ENCODE data around the gene SLC22A16.

Gene SLC22A16

DNA sequence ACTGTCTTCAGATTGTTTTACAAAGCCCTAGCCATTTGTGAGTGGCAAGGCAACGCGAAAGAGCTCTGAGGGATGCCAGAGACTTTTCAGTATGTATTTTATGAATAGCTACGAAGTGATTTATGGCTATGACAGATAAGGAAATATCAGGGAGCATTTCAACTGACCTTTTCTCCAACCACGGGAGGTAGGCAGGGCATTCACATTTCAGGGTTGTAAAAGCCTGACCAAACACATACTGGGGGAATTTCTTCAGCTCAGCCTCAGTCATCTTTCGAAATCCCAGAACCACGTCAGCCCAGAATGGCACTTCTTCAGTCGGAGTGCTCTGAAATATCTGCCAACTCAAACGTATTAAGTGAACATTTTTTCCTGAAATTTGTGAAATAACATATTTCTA lies 71.8 kb downstream of the SLC22A16 start:
- DNase-seq (ENCODE audit: low read depth in 4 of 4, low spot score in 1 of 4), result no peak

DNA sequence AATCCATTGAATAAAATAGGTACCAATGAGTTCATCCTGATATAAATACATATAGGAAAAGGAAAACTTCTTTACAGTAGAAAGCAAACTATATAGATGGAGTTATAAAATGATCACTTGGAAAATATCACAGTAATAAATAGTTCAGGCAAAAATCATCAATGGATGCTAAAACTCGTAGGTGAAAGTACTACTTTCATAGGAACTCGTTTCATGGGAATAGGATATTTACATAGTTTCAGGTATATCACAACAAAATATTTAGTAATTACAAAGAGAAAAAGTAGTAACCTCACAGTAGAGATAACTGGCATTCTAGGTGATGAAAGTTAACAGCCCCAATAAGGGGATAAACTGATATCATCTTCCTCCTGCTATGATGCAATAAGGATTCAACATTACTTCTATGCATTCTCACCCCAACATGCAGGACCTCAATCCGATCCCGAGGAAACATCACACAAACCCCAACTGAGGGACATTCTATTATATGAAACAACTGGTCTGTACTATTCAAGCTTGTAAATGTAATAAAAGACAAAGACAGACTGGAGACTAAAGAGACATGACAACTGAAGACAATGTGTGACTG lies 74.7 kb downstream of the SLC22A16 start:
- no peak for DNase-seq (ENCODE audit: low read depth in 4 of 4, low spot score in 1 of 4)

DNA sequence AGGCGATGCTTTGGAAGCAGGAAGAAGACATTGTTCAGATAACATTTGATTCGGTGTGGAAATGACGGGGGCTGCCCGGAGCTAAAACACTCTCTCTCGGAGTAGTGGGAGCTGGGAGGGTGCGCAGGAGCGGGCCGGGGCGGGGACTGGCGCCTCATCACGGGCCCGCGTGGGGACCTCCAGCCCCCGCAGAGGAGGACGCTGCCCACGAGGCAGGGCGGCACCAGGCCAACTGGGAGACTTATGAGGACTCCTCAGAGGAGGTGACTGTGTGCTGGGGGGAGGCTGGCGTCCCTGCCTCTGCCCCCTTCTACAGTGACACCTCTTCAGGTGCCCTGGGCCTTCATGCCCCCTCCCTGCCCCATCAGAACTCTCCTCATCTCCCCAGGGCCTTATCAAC lies 76.2 kb downstream of the SLC22A16 start:
- no peak for DNase-seq (ENCODE audit: low read depth in 4 of 4, low spot score in 1 of 4)

DNA sequence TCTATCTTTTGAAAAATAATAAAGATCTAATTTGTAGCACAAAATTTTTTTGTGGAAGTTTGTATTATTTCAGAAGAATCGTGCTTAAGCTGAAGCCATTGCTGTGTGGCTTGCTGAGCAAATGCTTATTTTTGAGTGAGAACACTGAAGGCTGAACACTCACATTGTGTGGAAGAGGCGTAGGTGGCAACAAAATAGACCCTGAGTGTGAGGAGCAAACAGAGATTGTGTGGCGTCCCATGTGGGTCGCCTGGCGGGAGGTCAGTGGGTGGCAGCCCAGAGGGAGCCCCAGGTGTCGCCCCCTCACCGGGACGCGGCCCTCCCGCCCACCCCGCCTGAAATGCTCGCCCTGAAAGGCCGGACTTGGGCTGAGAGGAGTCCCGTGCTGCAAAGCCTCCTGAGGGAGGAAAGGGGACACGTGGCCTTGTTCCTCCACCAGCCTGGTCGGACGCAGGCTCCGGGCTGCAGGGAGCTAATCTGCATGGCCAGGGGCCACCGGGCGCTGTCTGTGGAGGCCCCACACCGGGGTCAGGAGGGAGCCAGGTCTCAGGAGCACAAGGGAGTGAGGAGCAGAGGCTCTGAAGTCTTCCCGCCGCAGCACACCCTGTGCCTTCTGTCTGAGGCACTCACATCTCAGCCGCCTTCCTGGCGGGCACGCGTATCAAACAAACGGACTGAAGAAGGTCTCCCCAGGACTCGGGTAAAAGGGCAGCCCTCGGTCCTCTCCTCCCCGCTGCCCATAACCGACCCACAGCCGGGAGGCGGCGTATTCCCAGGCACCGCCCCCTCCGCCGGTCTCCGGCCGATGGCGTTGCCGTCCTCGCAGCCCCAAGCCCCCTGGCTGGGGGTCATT lies 77.0 kb downstream of the SLC22A16 start:
- DNase-seq (ENCODE audit: low read depth in 4 of 4, low spot score in 1 of 4), result no peak

DNA sequence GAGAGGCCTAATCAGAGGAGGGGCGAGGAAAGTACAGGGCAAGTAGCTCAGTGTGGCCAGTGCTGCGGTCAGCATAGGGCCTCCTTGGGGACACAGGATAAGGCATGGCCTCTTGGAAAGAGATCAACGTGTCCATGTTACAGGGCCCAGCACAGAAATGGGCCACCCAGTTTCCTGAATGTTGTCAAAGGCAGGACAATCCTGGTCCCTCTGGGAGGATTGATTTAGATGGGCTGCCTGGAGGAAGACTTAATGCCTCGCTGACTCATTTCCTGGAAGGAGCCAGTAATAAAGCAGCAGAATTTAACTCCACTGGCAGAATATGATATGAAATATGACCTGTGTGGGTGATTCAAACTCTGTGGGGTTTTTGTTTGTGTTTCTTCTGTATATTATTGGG lies 77.6 kb downstream of the SLC22A16 start:
- no peak for DNase-seq (ENCODE audit: low read depth in 4 of 4, low spot score in 1 of 4)

DNA sequence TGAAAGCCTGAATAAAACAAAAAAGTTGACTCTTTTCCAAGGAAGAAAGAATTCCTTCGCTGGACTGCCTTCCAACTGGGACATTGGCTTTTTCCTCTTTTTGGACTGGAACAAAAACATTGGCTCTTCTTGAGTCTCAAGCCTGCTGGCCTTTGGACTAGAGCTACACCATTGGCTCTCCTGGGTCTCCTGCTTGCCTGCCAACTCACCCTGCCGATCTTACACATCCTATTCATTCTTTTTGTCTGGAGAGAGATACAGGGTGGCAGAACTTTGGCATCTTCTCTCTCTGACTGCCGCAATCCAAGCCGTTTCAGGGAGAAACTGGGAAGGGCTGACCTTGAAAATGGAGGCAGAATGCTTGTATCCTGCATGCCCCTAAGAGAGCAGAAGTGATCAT lies 81.2 kb downstream of the SLC22A16 start:
- no peak for DNase-seq (ENCODE audit: low read depth in 4 of 4, low spot score in 1 of 4)

DNA sequence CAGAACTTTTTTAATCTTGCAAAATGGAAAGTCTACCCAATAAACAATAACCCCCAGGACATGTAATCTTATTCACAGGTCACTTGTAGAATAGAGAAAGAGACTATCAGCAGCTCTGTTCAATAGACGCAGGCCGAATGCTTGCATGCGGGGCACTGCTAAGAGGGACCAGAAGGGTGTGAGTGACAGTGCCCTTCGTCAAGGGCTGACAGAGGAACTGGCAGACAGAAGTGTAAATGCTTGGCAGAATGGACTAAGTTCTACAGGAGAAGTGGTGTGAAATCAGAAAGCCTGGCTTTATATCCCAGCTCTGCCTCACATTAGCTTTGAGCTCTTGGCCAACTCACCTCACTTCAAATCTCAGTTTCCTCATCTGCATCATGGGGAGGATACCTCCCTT lies 82.0 kb downstream of the SLC22A16 start:
- DNase-seq (ENCODE audit: low read depth in 4 of 4, low spot score in 1 of 4), result no peak

DNA sequence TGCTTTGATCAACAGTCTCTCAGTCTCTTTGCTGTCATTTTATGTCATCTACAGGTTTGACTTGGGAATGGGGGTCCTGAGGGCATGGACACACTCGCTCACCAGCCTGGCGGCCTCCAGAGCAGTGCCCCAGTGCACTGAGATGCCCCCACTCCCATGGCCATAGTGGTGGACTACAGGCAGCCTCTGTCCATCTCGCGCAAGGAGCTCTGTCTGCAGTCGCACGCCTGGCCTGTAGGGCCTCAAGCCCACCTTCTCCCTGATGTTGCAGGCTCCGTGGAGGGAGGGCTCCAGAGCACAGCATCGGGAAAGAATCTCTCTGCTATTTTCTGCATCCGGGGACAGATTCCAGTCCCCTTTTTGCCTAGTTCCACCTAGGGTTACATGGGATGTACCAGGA lies 83.7 kb downstream of the SLC22A16 start:
- no peak for DNase-seq (ENCODE audit: low read depth in 4 of 4, low spot score in 1 of 4)

DNA sequence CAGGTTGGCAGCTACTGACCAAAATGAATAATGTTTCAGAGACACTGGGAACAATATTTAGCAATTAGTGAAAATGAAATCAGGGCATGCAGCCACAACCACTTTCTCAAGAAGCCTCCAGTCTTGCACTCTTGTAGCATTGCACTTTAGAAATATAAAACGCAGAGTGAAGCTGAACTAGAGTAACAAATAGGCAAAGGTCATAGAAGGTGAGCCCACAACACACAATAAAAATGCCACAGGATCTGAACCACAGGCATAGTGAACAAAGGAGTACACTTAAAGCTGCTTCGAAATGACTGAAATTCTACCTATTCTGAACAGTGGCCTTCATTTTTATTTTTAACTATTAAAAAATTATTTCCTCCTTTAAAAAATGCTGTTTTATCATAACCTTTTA lies 86.0 kb downstream of the SLC22A16 start:
- DNase-seq (ENCODE audit: low read depth in 4 of 4, low spot score in 1 of 4), result no peak

DNA sequence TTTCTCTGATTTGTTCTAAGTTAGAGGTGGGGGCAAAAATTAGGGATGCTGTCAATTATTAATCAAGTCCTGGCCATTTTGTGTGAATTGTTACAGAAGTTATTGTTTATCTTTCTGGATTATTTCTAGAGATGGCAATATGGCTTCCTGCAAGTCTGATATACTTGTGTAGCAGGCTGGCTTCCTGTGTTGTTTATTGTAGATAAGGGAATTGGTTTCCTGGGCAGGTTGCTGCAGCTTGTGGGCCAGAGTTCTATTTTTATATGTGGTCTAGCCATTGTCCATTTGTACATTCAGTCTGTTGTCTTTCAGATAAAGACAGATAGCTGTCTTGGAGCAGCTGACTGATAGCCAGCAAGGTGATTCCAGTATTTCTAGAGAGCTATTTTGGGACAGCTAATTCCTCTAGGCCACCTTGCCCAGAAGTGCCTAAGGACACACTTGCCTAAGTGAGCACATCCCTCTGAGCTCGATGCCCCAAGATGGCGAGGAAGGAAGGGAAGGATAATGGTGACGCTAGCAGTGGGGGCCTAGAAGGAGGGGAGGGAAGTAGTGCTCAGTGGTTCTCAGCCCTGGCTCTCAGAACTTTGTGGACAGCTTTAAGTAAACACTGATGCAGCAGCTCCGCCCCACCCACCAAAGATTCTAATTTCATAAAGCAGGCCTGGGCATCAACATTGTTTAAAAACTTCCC lies 86.6 kb downstream of the SLC22A16 start:
- no peak for DNase-seq (ENCODE audit: low read depth in 4 of 4, low spot score in 1 of 4)

DNA sequence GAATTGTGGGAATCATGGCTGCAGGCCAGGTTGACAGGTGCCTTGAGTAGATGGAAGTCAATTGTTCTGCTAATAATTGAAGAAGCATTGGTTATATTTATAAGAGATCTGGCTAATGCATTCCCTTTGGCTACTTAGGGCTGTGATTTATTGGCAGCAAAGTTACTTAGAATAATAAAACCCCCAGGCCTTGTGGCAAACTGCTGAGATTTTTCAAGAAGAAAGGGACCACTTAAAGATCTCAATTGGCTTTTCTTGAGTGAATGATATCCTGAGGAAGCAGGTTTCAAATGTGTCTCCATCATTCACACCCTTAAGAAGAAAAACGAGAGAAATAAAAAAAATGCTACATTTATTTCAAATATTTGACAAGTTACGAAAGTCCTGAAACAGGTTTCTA lies 88.4 kb downstream of the SLC22A16 start:
- DNase-seq (ENCODE audit: low read depth in 4 of 4, low spot score in 1 of 4), result no peak

DNA sequence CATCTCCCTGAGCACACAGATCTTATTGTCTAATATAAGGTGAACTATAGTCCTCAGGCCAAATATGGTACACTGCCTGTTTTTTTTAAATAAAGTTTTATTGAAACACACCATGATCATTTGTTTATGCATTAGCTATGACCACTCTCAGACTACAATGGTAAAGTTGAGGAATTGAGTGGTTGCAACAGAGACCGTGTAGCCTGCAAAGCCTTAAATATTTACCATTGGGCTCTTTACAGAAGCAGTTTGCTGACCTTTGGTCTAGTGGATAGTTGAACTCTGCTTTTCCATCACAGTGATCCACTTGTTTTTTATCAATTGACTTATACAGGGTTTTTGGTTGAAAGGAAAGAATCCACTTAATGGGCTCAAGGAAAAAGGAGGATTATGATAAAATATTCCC lies 91.0 kb downstream of the SLC22A16 start:
- DNase-seq (ENCODE audit: low read depth in 4 of 4, low spot score in 1 of 4), result no peak

DNA sequence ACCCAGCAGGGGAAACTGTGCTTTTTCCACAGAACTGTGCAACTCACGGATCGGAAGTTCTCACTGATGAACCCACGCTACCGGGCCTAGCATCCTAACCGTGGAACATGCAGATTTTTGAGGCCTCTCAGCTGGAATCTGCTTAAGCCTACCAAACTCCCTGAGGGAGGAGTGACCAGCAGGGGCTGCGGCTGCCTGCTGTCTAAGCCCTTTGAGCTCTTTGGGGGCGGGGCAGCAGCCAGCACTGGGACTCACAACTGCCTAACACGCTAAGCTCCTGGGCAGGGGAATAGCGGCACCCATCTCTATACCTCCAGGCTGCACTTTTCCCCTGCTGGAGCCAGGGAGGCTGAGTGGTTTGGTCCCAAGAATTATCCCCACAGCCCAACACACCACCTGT lies 97.9 kb downstream of the SLC22A16 start:
- DNase-seq (ENCODE audit: low read depth in 4 of 4, low spot score in 1 of 4), result no peak

Measured in stimulated activated CD4-positive, alpha-beta T cell treated with anti-CD3 and anti-CD28 coated beads, Interleukin-1b, Interleukin-23, amount 100 ng/mL, for 24 hours (primary cell).